Measurements from ENCODE around the gene TGIF2. TPM values are rescaled to one million over a fixed set of nuclear protein-coding genes. Genes with fewer than 3 reads are reported as not detected.

The TGIF2 gene
- total and polyA plus RNA-seq, 2 of the 8 experiments (the other 6 are each of a cell fraction or from before 2014, with no cell fraction given): 49.7 to 76.7 TPM

- no peak for TF ChIP-seq CHD1 (IDR thresholded peaks at IDR 0.05; ENCODE audit: low read depth, low read length)
- no peak for TF ChIP-seq YY1 (IDR thresholded peaks at IDR 0.05; ENCODE audit: low read depth, low read length)
- no peak for TF ChIP-seq ASH2L (IDR thresholded peaks at IDR 0.05; ENCODE audit: low read length)
- no peak for TF ChIP-seq CTBP2 (IDR thresholded peaks at IDR 0.05; ENCODE audit: borderline replicate concordance, insufficient read depth, insufficient read length, low read length)
Observed at GRCh38 chr20:36525620-36526365, 47.6 kb upstream of the TGIF2 start (continued).
